PC-3 (cell line): ENCODE measurements around the gene LRRC3.

Experiments used
- CTCF ChIP-seq: fragments of 300-600 bp; sonication (generic); conservative IDR thresholded peaks from 2 replicates; pipeline ENCODE4 v1.5.1; 2017; ENCODE audit warnings: antibody characterized with exemption, low read depth, mild to moderate bottlenecking, low read length
- EZH2phosphoT487 ChIP-seq: fragments of 300-600 bp; sonication (generic); IDR thresholded peaks from 2 replicates; pipeline ENCODE4 v1.6.1; 2018; ENCODE audit warnings: mild to moderate bottlenecking, antibody characterized with exemption, low read length, borderline replicate concordance

- TF ChIP-seq CTCF (no peak), EZH2phosphoT487 (no peak)
Measured at GRCh38 chr21:44423941-44424607, 31.2 kb upstream of the LRRC3 start.
